SKM-1 treated with dmso at 0.1 percent for 144 hours (cell line): ENCODE measurements around the gene DPP7.

Source experiments
- DNase-seq: peaks from one replicate; lab custom pipeline; 2025; ENCODE audit not compliant: unreplicated experiment; lab: John Stamatoyannopoulos, UW

DPP7 gene

GRCh38 chr9:137114613-137115393 is at the start of gene DPP7:
TSS of gene DPP7 (minus strand) at chr9:137114733. CDS start at chr9:137114713, 20 bp downstream.
- DNase-seq, result peak; percentile 51

- no peak for DNase-seq
These were observed 49.3 kb upstream of the DPP7 start for GRCh38 chr9:137163805-137164204.

GRCh38 chr9:137163365-137163715 is 48.8 kb upstream of the DPP7 start:
- no peak for DNase-seq

- DNase-seq, result no peak
These were observed 48.2 kb upstream of the DPP7 start for GRCh38 chr9:137162505-137163364.

- DNase-seq, result no peak
These were observed 47.3 kb upstream of the DPP7 start for GRCh38 chr9:137161558-137162486.

GRCh38 chr9:137160716-137161557 is 46.4 kb upstream of the DPP7 start:
- no peak for DNase-seq

GRCh38 chr9:137160054-137160425 is 45.5 kb upstream of the DPP7 start:
- no peak for DNase-seq

GRCh38 chr9:137159105-137160053 is 44.8 kb upstream of the DPP7 start:
- DNase-seq, result no peak

GRCh38 chr9:137158625-137159024 is 44.1 kb upstream of the DPP7 start:
- no peak for DNase-seq

GRCh38 chr9:137157618-137158415 is 43.3 kb upstream of the DPP7 start:
- DNase-seq, result no peak

- no peak for DNase-seq
These were observed 42.2 kb upstream of the DPP7 start for GRCh38 chr9:137156567-137157375.

GRCh38 chr9:137152844-137153405 is 38.4 kb upstream of the DPP7 start:
- DNase-seq, result no peak

- DNase-seq, result peak; percentile 92
These were observed 36.3 kb upstream of the DPP7 start for GRCh38 chr9:137150617-137151457.

GRCh38 chr9:137149942-137150616 is 35.5 kb upstream of the DPP7 start:
- DNase-seq, result peak; percentile 92

- DNase-seq, result no peak
These were observed 34.8 kb upstream of the DPP7 start for GRCh38 chr9:137149363-137149762.

- no peak for DNase-seq
These were observed 34.1 kb upstream of the DPP7 start for GRCh38 chr9:137148661-137149060.
